ENCODE data around the gene SLC27A3.

Gene SLC27A3

DNA sequence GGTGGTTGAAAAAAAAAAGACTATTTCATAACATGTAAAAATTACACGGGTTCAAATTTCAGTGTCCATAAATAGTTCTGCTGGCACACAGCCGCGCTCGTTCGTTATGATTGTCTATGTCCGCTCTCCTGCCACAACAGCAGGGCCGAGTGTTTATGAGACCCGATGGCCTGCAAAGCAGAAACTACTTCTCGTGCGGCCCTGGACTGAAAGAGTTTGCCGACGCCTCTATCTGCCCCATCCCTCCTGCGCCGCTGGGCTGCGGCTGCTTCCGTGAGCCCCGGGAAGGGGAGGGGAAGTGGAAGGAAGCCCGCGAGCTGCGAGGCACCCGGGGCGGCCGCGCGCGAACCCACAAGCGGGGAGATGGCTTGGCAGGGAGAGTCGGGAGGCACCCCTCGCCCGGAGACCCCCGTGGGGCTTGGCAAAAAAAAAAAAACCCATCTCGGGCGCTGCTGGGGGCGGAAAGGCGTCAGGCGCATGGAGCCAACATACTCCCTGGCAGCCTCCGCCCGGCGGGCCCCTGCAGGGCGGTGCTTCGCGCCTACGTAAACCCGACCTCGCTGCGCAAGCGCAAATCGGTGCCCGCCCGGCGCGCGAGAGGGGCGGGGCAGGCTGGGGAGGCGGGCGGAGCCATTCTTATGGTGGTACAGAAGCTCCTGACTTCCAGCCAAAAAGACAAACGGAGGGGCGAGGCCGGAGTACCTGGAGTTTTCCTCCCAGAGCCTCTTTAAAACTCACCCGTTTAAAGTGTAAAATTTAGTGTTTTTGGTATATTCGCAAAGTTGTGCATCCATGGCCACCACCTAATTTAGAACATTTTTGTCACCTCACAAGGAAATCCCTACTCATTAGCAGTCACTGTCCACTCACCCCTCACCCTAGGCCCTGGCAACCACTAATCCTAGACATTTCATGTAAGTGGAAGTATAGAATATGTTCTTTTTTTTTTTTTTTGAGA lies 8.3 kb downstream of the SLC27A3 start:
- peak; percentile 46 for DNase-seq

DNA sequence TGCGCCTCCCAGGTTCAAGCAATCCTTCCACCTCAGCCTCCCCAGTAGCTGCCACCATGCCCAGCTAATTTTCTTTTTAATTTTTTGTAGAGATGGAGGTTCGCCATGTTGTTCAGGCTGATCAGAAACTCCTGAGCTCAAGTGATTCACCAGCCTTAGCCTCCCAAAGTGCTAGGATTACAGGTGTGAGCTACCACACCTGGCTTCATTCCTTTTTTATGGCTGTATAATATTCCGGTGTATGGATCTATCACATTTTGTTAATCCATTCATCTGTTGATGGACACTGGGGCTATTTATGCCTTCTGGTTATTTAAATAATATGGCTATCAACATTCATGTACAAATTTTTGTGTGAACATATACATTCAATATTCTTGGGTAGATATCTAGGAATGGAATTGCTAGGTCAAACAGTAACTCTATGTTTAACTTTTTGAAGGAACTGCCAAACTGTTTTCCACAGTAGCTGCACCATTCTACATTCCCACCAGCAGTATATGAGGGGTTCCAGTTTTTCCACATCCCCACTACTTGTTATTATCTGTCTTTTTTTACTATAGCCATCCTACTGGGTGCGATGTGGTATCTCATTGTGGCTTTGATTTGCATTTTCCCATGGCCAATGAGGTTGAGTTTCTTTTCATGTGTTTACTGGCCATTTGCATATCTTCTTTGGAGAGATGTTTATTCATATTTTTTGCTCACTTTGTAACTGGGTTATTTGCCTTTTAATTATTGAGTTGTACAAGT lies 11.0 kb downstream of the SLC27A3 start:
- DNase-seq = no peak

DNA sequence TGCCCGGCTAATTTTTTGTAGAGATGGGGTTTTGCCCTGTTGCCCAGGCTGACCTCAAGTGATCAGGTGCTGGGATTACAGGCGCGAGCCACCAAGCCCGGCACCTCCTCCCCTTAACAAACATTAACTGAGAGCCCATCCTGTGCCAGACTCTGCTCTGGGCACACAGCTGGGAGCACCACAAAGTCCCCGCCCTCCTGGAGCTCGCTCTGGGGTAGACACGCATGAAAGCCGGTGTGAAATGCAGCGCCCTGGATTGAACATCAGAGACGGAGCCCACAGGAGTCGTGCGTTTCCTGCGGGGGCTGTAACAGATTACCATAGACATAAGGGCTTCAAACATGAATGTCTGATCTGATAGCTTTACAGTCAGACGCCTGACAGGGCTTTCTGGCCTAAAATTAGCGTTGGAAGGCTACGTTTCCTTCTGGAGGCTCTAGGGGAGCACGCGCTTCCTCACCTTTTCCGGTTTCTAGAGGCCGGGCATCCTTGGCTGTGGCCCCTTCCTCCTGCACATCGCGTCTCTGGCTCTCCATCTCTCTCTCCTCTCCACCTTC lies 14.3 kb downstream of the SLC27A3 start:
- DNase-seq = no peak

DNA sequence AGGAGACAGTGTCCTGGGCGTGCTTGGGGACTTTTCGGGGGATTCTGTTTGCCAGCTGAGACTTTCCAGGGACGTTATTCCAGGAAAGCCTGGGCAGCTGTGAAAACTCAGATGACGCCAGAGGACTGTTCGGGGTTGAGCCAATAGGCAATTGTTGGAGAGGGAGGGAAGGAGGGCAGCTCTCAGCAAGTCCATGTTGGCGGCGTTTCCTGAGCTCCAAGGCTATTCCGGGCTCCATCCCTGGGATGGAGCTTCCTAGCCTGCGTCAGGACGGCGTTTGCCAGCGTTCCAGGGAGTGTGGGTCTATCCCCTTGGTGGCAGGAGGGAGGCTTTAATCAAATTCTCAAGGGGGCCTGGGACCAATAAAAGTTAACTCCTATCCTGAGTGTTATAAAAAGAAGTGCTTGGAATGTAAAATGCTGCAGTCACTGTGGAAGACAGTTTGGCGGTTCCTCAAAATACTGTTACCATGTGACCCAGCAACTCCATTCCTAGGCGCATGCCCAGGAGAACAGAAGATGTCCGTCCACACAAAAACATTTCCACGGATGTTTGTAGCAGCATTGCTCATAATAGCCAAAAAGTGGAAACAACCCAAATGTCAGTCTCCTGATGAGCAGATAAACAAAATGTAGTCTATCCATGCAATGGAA lies 15.2 kb downstream of the SLC27A3 start:
- no peak for DNase-seq

DNA sequence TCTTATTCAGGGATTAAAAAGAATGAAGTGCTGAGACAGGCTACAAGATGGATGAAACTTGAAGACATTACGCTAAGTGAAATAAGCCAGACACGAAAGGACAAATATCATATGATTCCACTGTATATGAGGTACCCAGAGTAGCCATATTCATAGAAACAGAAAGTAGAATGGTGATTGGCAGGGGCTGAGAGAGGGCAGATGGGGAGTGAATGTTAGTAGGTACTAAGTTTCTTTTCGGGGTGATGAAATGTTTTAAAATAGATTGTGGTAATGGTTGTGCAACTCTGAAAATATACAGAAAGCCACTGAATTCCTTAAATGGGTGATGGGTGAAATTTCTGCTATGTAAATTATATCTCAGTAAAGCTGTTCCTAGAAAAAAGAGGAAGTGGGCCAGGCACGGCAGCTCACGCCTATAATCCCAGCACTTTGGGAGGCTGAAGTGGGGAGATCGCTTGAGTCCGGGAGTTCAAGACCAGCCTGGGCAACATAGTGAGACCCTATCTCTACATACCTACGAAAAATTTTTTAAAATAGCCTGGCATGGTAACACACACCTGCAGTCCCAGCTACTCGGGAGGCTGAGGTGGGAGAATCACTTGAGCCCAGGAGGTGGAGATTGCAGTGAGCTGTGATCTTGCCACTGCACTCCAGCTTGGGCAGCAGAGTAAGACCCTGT lies 15.9 kb downstream of the SLC27A3 start:
- no peak for DNase-seq

DNA sequence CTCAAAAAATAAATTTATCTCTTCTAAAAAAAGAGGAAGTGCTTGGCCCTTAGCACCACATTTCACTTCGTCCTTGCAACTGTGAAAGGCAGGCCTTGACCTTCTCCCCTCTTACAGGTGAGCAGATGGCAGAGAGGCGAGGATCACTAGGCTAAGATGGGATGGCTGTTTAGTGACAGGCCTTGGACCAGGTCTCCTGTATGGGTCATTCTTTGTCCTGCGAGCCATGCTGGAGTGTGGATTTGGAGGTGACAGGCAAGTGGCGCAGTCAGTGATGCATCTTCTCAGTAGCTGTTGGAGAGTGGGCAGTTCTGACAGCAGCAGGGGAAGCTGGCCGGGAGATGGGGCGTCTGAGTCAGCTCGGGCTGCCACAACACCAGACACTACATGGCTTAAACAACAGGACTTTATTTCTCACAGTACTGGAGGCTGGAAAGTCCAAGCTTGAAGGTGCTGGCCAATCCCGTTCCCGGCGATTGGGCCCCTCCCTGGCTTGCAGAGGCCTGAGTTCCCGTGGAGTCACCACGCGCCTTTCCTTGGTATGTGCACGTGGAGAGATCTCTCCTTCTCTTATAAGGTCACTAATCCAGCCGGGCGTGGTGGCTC lies 16.5 kb downstream of the SLC27A3 start:
- no peak for DNase-seq

DNA sequence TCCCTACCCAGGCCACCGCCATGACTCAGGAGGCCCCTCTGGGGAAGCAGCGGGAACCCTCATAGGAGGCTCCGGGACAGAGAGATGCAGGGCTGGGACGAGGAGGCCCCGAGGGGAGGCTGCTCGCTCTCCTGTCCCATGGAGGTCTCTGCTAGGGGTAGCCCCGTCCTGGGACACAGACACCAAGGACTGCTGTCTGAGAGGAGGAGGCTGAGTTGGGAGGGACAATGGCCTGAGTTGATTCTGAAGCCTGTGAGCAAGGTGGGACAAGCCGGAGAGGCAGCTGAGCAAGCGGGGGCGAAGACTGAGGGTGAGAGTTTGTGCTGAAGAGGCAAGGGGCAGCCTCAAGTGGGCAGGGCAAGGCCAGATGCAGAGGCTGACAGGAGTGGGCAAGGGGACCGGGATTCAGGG lies 17.4 kb downstream of the SLC27A3 start:
- no peak for DNase-seq

DNA sequence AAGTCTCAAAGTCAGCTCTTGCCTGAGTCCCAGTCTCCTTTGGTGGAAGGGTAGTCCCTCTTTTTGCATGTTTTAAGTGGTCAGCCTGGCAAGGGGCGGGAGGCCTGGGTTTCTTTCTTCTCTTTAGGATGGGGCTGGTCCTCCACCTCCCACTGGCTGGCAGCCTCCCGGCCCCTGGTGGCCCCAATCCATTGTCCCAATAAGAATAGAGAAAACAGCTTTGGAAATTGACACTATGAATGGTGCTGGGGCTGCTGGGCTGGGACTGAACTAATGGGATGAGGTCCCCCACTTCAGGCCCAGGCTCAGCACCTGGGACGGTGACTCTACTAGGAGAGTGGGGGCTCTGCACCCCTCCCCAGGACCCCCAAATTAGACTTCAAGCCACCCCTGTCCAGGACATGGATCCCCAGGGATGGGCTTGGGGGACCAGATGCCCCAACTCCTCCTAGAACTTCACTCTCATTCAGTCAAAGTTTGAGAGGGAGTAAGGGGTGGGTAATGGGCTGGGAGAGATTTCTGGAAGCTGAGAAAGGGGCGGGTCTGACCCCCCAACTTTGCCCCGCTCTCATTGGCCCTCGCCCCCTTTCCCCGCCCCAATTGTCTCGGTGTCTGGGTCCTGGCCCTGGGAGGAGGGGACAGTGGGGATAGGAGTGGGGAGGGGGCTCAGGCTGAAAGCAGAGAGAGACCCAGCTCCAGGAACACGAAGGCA lies 18.2 kb downstream of the SLC27A3 start:
- DNase-seq = no peak

DNA sequence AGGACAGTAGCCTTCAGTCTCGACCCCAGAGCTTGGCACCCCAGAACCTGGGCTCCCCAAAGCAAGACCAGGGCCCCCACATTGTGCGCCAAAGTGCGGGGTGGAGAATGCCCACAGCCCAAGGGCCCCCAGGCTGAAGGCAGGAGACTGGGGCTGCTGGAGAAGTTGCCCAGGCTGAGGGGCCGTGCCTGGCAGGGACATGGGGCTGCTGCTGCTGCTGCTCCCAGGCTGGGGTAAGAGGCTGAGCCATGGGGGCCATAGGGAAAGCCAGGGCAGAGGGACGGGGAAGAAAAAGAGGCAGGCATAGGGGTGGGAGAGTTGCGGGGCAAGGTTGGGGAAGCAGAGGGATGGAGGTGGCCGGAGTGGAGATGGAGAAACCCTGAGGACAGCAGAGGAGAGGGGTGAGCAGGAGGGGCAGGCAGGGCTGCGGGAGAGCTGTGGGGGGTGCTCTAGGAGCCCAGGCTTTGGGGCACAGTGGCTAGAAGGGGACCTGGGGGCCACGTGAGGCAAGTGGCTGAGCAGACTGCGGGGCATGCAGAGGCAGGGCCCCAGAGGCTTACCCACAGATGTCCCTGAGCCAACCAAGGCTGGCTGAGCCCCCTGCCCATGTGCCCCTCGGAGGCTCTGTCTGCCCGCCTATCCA lies 18.9 kb downstream of the SLC27A3 start:
- DNase-seq = no peak

DNA sequence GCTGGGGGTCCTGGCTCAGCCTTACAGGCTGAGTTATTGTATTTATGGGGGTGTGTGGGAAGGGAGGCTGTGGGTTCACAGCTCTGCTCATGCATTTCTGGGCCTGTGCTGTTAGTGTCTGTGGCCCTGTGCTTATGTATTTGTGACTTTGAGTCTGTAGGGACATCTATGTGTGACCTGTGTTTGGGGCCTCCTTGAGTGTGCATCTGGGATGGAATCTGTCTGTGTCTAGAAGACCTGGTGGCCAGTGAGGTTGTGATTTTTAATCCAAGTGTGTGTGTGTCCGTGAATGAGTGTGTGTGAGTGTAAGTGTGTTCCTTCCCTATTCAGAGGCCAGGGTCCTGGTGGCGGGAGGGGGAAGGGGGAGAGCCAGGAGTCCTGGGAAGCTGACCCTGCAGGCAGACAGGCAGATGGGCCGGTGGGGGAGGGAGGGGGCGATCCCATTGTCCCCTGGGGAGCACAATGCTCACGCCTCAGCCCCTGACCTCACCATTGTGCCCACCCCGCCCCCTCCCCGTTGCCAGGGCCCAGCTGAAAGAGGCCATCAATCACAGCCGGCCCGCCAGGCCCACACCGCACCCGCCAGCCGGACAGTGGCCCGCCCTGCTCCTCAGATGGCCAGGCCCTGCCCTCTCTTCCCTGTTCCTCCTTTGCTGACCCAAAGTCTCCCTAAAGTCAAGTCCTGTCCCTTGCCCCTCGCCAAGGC lies 19.6 kb downstream of the SLC27A3 start:
- no peak for DNase-seq

DNA sequence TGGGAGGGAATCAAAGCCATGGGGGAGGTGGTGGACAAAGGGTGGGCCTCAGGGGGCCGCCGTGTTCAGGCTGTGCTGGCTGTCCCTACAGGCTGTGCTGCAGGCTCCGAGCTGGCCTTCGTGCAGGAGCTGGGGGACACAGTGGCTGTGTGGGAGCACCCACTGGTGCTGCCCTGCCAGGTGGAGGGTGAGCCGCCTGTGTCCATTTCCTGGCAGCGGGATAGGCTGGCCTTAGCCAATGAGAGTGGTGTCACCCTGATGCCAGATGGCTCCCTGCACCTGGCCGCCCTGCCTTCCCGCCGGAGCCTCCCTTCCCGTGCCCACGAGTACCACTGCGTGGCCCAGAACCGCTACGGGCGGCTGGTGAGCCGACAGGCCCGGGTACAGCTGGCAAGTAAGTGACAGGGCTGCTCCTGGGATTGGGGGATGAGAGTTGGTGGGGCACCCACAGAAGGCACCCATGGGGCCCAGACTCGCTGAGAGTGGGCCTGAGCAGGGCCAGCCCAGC lies 20.2 kb downstream of the SLC27A3 start:
- DNase-seq = no peak

DNA sequence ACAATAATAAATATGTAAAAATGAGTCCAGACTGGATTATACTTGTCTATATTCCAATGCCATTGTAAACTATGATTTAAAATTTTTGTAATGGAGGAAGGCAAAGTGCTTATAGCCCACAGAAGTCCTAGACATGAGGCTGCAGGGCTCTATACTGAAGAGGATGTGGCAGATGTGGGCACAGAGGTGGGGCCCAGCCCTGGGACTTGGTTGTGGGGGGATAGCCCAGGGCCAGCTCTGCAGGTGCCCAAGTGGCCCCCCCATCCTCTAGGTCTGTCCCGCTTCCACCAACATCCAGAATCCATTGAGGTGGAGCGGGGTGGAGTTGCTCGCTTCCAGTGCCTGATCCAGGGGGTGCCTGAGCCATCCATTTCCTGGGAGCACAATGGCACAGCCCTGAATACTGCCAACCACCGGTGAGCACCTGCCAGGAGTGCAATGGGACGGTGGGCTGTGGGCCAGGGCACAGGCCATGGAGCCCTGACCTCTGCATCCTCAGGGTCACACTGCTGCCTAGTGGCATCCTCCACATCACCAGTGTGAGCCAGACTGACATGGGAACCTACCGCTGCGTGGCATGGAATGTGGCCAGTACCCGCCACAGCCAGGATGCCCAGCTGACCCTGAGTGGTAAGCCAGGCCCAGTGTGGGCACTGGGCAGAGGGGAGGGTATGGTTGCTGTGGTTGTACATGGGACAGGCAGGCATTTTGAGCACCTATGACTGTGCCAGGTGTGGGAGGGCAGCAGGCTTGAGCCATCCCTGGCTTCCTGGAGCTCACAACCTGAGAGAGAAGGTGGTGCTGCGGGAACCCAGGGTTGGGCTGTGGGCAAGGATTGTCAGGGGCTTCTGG lies 21.0 kb downstream of the SLC27A3 start:
- DNase-seq = no peak

DNA sequence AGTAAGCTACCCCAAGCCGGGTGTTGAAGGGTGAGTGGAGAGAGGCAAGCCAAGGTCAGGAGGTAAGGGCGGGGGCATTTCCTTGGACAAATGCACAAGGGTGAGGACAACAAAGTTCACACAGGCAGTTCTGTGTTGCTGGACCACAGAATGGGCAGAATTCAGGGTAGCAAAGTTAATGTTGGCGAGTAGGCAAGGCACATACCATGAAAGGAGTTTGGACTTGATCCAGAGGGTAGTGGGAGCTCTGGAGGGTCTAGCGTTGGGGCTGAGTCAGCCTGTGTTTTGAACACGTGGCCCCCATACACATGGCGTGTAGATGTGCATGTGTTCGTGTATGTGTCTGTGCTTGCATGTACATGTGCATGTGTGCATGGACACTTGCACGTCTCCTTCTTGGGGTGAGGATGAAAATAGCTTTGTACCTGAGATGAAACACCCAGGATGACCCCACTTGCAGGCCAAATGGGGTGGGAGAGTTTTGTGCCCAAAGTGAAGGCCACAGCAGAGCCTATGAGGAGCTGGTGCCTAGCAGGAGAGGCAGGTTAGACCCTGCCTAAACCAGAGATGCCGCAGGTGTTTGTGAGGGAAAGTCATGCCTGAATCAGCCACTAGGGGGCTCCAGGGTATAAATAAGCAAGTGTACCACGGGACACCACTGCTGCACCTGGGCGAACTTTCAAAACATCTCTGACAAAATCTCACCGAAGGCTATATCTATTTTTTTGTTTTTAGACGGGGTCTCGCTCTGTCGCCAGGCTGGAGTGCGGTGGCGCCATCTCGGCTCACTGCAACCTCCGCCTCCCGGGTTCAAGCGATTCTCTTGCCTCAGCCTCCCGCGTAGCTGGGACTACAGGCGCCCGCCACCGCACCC lies 21.8 kb downstream of the SLC27A3 start:
- no peak for DNase-seq

DNA sequence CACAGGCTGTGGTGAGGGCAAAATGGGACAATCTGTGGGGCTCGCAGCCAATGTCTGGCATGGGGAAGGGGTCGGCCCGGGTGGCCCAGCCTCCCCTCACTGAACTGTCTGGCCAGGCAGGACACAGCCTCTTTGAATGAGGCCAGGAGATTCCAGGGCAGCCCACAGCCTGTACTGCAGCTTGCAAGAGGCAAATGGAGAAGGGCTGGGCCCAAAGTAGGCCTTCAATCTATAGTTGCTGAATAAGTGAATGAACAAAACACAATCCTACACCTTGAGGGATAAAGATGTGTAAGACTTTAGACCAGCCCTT lies 23.2 kb downstream of the SLC27A3 start:
- no peak for DNase-seq

DNA sequence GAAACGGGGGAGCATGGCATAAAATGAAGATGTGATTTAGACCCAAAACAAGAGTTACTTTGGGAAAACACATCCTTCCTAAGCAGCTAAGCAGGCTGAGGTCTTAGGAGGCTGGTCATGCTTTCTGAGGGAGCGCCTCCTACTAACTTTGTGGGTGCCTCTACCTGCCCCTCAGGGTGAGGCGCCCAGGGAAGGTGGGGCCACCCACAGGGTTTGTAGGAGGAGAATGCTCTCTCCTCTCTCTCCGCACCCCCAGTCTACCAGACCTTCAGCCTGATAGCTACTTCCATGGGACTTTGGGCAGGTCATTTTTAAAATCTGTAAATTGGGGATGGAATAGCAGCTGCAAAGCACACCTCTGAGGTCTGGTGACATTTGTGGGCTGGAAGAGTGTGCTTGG lies 23.8 kb downstream of the SLC27A3 start:
- no peak for DNase-seq

DNA sequence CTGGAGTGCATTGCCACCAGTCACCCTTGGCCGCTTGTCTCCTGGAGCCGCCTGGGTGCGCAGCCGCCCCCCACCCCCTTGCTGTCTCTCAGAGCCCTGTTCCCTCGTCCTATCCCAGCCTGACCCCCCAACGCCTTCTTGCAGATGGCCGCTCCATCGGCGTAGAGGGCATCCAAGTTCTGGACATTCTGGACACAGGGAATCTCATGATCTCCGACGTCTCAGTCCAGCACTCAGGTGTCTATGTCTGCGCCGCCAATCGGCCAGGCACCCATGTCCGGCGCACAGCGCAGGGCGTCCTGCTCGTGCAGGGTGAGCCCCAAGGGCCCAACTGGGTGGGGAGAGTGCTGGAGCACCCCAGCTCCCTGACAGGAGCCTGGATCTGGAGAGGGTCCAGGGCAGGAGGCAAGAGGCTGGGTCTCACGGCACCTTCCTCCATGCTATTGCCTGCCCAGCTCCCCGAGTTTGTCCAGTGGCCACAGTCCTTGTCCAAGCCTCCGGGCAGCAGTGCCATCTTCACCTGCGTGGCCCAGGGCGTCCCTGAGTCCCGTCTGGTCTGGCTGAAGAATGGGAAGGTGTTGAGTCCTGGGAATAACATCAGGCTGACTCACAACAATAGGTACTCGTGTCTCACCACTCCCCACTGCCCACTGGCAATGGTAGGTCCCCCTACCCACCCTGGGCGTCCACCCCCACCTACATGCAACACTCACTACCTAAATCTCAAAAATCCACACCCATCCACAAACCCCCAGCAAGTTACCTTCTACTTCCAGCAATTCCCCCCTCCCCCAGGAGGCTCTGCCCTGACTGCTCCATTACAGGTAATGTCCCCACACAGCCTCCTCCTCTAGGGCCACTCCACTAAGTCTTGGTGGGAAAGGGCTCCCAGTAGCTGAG lies 24.6 kb downstream of the SLC27A3 start:
- no peak for DNase-seq

DNA sequence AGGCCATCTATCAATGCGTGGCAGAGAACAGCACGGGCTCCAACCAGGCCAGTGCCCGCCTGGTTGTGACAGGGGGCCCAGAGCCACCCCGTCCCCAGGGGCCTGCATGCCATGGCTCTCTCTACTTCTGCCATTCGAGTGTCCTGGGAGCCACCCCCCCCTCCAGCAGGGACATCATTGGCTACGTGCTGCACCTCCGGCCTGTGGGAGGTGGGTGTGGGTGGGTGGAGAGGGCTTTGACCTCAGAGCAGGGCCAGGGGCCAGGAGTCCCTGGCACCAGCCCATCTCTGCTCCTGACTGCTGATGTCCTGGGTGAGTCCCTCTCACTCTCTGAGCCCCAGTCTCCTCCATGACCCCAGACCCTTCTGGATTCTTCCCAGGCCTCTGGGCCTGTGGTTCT lies 25.3 kb downstream of the SLC27A3 start:
- no peak for DNase-seq

Measured in NCI-H1436 treated with DMSO at 0.1 percent for 48 hours (cell line).